Endothelial cell of umbilical vein (primary cell): ENCODE results near the gene MNS1. TPM values are rescaled to one million over a fixed set of nuclear protein-coding genes. Genes with fewer than 3 reads are reported as not detected.

Experiments
- BruUV-seq: library from RNA; stranded (reverse); fragments of 400-500 nt; replicated peaks from 2 replicates; lab custom pipeline; 2021; lab: Mats Ljungman, UMichigan
- CTCF ChIA-PET: fragments of 300-600, 350-600 bp; sonication (Branson Sonifier 250); formaldehyde crosslinking; loops from one replicate; lab custom pipeline; 2021; ENCODE audit warnings: antibody characterized with exemption, inconsistent platforms; lab: Charles Lee
- POLR2A ChIA-PET: fragments of 300-600, 350-600 bp; sonication (Branson Sonifier 250); formaldehyde crosslinking; loops from one replicate; lab custom pipeline; 2021; ENCODE audit warnings: antibody characterized with exemption, inconsistent platforms; lab: Charles Lee
- DNase-seq: peaks from one replicate; pipeline ENCODE4 v3.0.0-alpha.2; 2011; ENCODE audit warnings: low read depth, low spot score
- FAIRE-seq: peaks from 2 replicates; lab custom pipeline; 2011; peaks lifted over from hg19 to GRCh38; lab: Jason Lieb, UNC
- H2AFZ ChIP-seq: 2 replicates; pipeline ENCODE4 v1.6.0; 2012; ENCODE audit warnings: low read depth, low read length, control low read depth, inconsistent platforms
- H3K27ac ChIP-seq: 2 replicates; pipeline ENCODE4 v1.5.1; 2011; ENCODE audit warnings: low read depth, mild to moderate bottlenecking, control low read depth, low read length, moderate library complexity; ENCODE audit not compliant: insufficient read depth
- H3K27me3 ChIP-seq, 2 experiments: 2 replicates each; pipeline versions ENCODE4 v1.6.0 to v1.6.1; 2011; ENCODE audit warnings: low read length in 2 of 2, mixed read lengths in 1 of 2; ENCODE audit not compliant: control insufficient read depth in 2 of 2, insufficient read depth in 2 of 2
- H3K36me3 ChIP-seq, 2 experiments: 2 replicates in 1 of 2; 3 replicates in 1 of 2; pipeline ENCODE4 v1.5.1; 2011; ENCODE audit warnings: low read length in 2 of 2, mild to moderate bottlenecking in 1 of 2, moderate library complexity in 1 of 2; ENCODE audit not compliant: control insufficient read depth in 2 of 2, insufficient read depth in 2 of 2; ENCODE audit errors: extremely low read depth in 1 of 2
- H3K4me1 ChIP-seq: 3 replicates; pipeline ENCODE4 v1.5.1; 2011; ENCODE audit warnings: mild to moderate bottlenecking, low read length; ENCODE audit not compliant: control insufficient read depth, insufficient read depth; ENCODE audit errors: extremely low read depth
- H3K4me2 ChIP-seq: 2 replicates; pipeline ENCODE4 v1.6.1; 2011; ENCODE audit warnings: low read length, control low read depth, mixed read lengths; ENCODE audit not compliant: insufficient read depth
- H3K4me3 ChIP-seq, 3 experiments: fragments of 200-600 bp in 1 of 3; sonication (generic), shearing (Covaris generic) in 1 of 3; replicated peaks in 1 of 3; 2 replicates each; pipeline ENCODE4 v1.5.1; 2011 to 2016; ENCODE audit warnings: control low read depth in 3 of 3, low read length in 3 of 3, mild to moderate bottlenecking in 2 of 3, inconsistent platforms in 1 of 3, low read depth in 1 of 3, moderate library complexity in 1 of 3; ENCODE audit not compliant: insufficient read depth in 1 of 3
- H3K79me2 ChIP-seq: 2 replicates; pipeline ENCODE4 v1.6.0; 2012; ENCODE audit warnings: low read length, inconsistent platforms; ENCODE audit not compliant: control insufficient read depth, insufficient read depth
- H3K9ac ChIP-seq: replicated peaks from 2 replicates; pipeline ENCODE3; 2011; ENCODE audit warnings: low read length, control low read depth; ENCODE audit not compliant: insufficient read depth; ENCODE audit errors: extremely low read depth
- H3K9me1 ChIP-seq: replicated peaks from 3 replicates; pipeline ENCODE4 v1.6.0; 2011; ENCODE audit warnings: mild to moderate bottlenecking, low read length; ENCODE audit not compliant: control insufficient read depth, insufficient read depth; ENCODE audit errors: extremely low read depth
- H3K9me3 ChIP-seq: replicated peaks from 2 replicates; pipeline ENCODE4 v1.5.1; 2012; ENCODE audit warnings: low read length, inconsistent platforms; ENCODE audit not compliant: control insufficient read depth, insufficient read depth
- H4K20me1 ChIP-seq: replicated peaks from 2 replicates; pipeline ENCODE3; 2011; ENCODE audit warnings: mild to moderate bottlenecking, low read length; ENCODE audit not compliant: control insufficient read depth, insufficient read depth; ENCODE audit errors: extremely low read depth
- EZH2 ChIP-seq: IDR thresholded peaks from 2 replicates; pipeline ENCODE4 v1.6.1; 2012; ENCODE audit warnings: borderline replicate concordance, low read depth, mild to moderate bottlenecking, moderate library complexity, low read length, inconsistent platforms; ENCODE audit not compliant: severe bottlenecking
- FOS ChIP-seq: IDR thresholded peaks from 2 replicates; pipeline ENCODE4 v1.6.1; 2011; ENCODE audit warnings: mild to moderate bottlenecking, low read length, moderate library complexity, borderline replicate concordance; ENCODE audit not compliant: insufficient read depth
- GATA2 ChIP-seq: IDR thresholded peaks from 2 replicates; pipeline ENCODE4 v1.7.0; 2011; ENCODE audit warnings: low read depth, mild to moderate bottlenecking, moderate library complexity, mixed read lengths, low read length; ENCODE audit not compliant: insufficient read length, insufficient read depth
- JUN ChIP-seq: IDR thresholded peaks from 2 replicates; pipeline ENCODE4 v1.6.1; 2011; ENCODE audit warnings: borderline replicate concordance, low read depth; ENCODE audit not compliant: insufficient read length, insufficient read depth
- MYC ChIP-seq: IDR thresholded peaks from one replicate; pipeline ENCODE4 v1.6.1; 2011; ENCODE audit warnings: mild to moderate bottlenecking, low read depth, low read length
- POLR2A ChIP-seq: IDR thresholded peaks from 2 replicates; pipeline ENCODE4 v1.6.1; 2012; ENCODE audit warnings: low read depth, mild to moderate bottlenecking, control low read depth, low read length
- POLR2AphosphoS5 ChIP-seq: IDR thresholded peaks from 2 replicates; pipeline ENCODE4 v1.6.1; 2012; ENCODE audit warnings: low read depth, mild to moderate bottlenecking, control low read depth, low read length, moderate library complexity; ENCODE audit not compliant: insufficient read depth
- dilution Hi-C: fragments of 300-500 bp; cut with MboI; formaldehyde crosslinking; loops from one replicate; pipeline ENCODE4 v1.15.0; 2019; ENCODE audit warnings: low sequenced_read_pairs; ENCODE audit not compliant: extremely low pct_ligation_motif_present
- intact Hi-C: fragments of 100-400 bp; cut with micrococcal nuclease; formaldehyde crosslinking; loops from one replicate; pipeline ENCODE4 v1.10.0; 2022
- polyA plus RNA-seq, 4 experiments: library from polyadenylated mRNA; depleted of rRNA in 3 of 4; stranded (reverse) in 3 of 4; unstranded in 1 of 4; fragments of >200 nt; gene quantifications; 2 replicates each; pipeline versions ENCODE4 v1.2.1 to v1.2.3, GENCODE V29; 2011 to 2012; ENCODE audit warnings: missing spikeins in 1 of 4
- total RNA-seq: library from RNA; stranded (reverse); gene quantifications from 2 replicates; pipeline ENCODE4 v1.2.3, GENCODE V29; 2021
- TF ChIP-seq, protein P1 (sequence below): IDR thresholded peaks from 2 replicates; pipeline ENCODE4 v1.6.1; 2011; ENCODE audit not compliant: insufficient read depth, insufficient read length
- TF ChIP-seq, protein P2 (sequence below), 2 donors: IDR thresholded peaks; 1 replicate in 1 of 2; 2 replicates in 1 of 2; pipeline ENCODE4 v1.5.1; 2011; ENCODE audit warnings: low read length in 2 of 2, mild to moderate bottlenecking in 2 of 2, moderate library complexity in 2 of 2, control low read depth in 1 of 2, inconsistent platforms in 1 of 2, low read depth in 1 of 2; ENCODE audit not compliant: insufficient read depth in 1 of 2; ENCODE audit errors: extremely low read depth in 1 of 2

The MNS1 gene
- total and polyA plus RNA-seq, 2 donors (not counting 3 experiments of a cell fraction or from before 2014, with no cell fraction given), result 0.25 to 2.6 TPM

DNA sequence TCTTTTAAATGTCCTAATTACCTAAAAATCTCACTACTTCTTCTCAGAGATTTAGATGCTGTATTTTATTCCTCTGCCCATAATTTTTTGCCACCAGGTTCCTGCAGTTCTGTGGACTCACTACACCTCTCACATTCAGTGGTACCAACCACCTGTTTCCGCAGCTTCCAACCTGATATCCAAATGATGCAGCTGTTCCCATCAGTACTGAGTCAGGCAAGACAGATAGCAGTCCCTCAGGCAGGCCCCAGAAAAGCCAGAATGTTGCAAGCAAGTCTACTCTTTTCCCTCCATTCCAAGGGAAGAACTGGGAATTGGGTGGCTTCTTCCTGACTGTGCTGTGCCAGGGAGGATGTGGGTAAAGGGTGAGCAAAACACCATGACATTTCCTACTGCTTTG is 39.0 kb downstream of the MNS1 start:
- no peak overlapping the region for H3K27ac ChIP-seq
- no peaks in the 10 kb centered on the region for H3K9me1 ChIP-seq
- no peak for DNase-seq
- no peak for FAIRE-seq
- intact Hi-C loops, result no loop called here
- CTCF ChIA-PET, result interaction anchor here (4.0 to 5.5 kb wide), 2 partner anchors 176 to 180 kb away, joined by 22 to 99 read pairs; no protein-coding TSS in a partner anchor
- no peaks in the 10 kb centered on the region for H4K20me1 ChIP-seq
- H3K36me3 ChIP-seq, result no peaks in the 10 kb centered on the region
- BruUV-seq, result no TSS peak
- no peaks in the 10 kb centered on the region for H3K27me3 ChIP-seq
- H2AFZ ChIP-seq, result no peak overlapping the region
- H3K4me2 ChIP-seq, result no peak overlapping the region
- no peaks in the 10 kb centered on the region for H3K9me3 ChIP-seq
- no peaks in the 10 kb centered on the region for H3K79me2 ChIP-seq
- H3K4me1 ChIP-seq, result no peaks in the 10 kb centered on the region
- POLR2A ChIA-PET, result no interaction called here
- dilution Hi-C loops, result no loop called here
- H3K9ac ChIP-seq, result no peak overlapping the region
- no peak overlapping the region for H3K4me3 ChIP-seq
- TF ChIP-seq GATA2 (no peak), JUN (no peak), MYC (no peak), FOS (no peak), EZH2 (no peak), POLR2A (no peak), POLR2AphosphoS5 (no peak)
- TF ChIP-seq, protein P1, sequence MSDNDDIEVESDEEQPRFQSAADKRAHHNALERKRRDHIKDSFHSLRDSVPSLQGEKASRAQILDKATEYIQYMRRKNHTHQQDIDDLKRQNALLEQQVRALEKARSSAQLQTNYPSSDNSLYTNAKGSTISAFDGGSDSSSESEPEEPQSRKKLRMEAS, result no peak
- TF ChIP-seq, protein P2, sequence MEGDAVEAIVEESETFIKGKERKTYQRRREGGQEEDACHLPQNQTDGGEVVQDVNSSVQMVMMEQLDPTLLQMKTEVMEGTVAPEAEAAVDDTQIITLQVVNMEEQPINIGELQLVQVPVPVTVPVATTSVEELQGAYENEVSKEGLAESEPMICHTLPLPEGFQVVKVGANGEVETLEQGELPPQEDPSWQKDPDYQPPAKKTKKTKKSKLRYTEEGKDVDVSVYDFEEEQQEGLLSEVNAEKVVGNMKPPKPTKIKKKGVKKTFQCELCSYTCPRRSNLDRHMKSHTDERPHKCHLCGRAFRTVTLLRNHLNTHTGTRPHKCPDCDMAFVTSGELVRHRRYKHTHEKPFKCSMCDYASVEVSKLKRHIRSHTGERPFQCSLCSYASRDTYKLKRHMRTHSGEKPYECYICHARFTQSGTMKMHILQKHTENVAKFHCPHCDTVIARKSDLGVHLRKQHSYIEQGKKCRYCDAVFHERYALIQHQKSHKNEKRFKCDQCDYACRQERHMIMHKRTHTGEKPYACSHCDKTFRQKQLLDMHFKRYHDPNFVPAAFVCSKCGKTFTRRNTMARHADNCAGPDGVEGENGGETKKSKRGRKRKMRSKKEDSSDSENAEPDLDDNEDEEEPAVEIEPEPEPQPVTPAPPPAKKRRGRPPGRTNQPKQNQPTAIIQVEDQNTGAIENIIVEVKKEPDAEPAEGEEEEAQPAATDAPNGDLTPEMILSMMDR (IDR thresholded peaks at IDR 0.05; ENCODE audit: extremely low read depth in 1 of 2, insufficient read depth in 1 of 2, low read depth in 1 of 2, low read length in 2 of 2), result no peak
